AG09319 (cell line): ENCODE results near the gene CFDP1.

Source experiments
- DNase-seq: peaks from one replicate; pipeline ENCODE4 v3.0.0-alpha.2; 2010; ENCODE audit warnings: low read depth; ENCODE audit errors: extremely low read depth
- CTCF ChIP-seq: IDR thresholded peaks from 2 replicates; pipeline ENCODE4 v1.5.1; 2011; ENCODE audit warnings: low read depth, mild to moderate bottlenecking, inconsistent platforms, low read length, moderate library complexity

The CFDP1 gene

GRCh38 chr16:75305364-75306098, 127.8 kb downstream of the CFDP1 start:
- DNase-seq: peak; percentile 97
- no peak; the same call in 1 of the 2 replicates for TF ChIP-seq CTCF

GRCh38 chr16:75304521-75305363, 128.6 kb downstream of the CFDP1 start:
- no peak for TF ChIP-seq CTCF
- DNase-seq: peak; percentile 67

- no peak for DNase-seq
- no peak for TF ChIP-seq CTCF
Measured at GRCh38 chr16:75301804-75302203, 131.5 kb downstream of the CFDP1 start.

GRCh38 chr16:75298267-75298666, 135.0 kb downstream of the CFDP1 start:
- DNase-seq: no peak
- TF ChIP-seq CTCF: no peak

- no peak for TF ChIP-seq CTCF
Measured at GRCh38 chr16:75296606-75297005, 136.7 kb downstream of the CFDP1 start.

GRCh38 chr16:75294773-75295459, 138.4 kb downstream of the CFDP1 start:
- DNase-seq: no peak
- no peak for TF ChIP-seq CTCF

More at GRCh38 chr16:75296606-75297005, 136.7 kb downstream of the CFDP1 start:
- no peak for DNase-seq
